Psoas muscle (tissue), 8 donors: Measurements from ENCODE around the gene MYO9B. TPM values are rescaled to one million over a fixed set of nuclear protein-coding genes. Genes with fewer than 3 reads are reported as not detected.

ENCODE experiments used
- ATAC-seq, 4 donors: fragments of 200-7000 bp; cut with Tn5 transposase; one replicate each; pipeline ENCODE4 v1.9.1; 2020; ENCODE audit warnings: moderate library complexity in 3 of 4, mild to moderate bottlenecking in 2 of 4
- DNase-seq, 2 donors: peaks; one replicate each; pipeline ENCODE4 v3.0.0-alpha.2; 2020
- H3K27ac ChIP-seq: fragments of 200-600 bp; one replicate; pipeline ENCODE4 v1.8.0; 2022
- H3K27me3 ChIP-seq, 3 donors: fragments of 200-600 bp in 1 of 3; one replicate each; pipeline versions ENCODE4 v1.6.1 to v1.8.0; 2013 to 2022; ENCODE audit warnings: low read length in 2 of 3, mild to moderate bottlenecking in 2 of 3, moderate library complexity in 1 of 3; ENCODE audit not compliant: insufficient read depth in 3 of 3
- H3K36me3 ChIP-seq, 2 donors: fragments of 200-600 bp in 1 of 2; one replicate each; pipeline versions ENCODE4 v1.6.1 to v1.8.0; 2013 to 2022; ENCODE audit warnings: low read depth in 1 of 2, mild to moderate bottlenecking in 1 of 2, moderate library complexity in 1 of 2; ENCODE audit not compliant: insufficient read depth in 1 of 2
- H3K4me1 ChIP-seq: fragments of 200-600 bp; one replicate; pipeline ENCODE4 v1.8.0; 2022
- H3K4me3 ChIP-seq: fragments of 200-600 bp; one replicate; pipeline ENCODE4 v1.8.0; 2022; ENCODE audit warnings: mild to moderate bottlenecking
- H3K9me3 ChIP-seq: fragments of 200-600 bp; one replicate; pipeline ENCODE4 v1.8.0; 2022
- WGBS, 3 donors: extraction: QIAGEN DNeasy Blood & Tissue Kit; methylation state at CpG; one replicate each; pipeline versions ENCODE4 v1.1.6 to v1.1.7; 2013; 5-methylcytosine and 5-hydroxymethylcytosine counted together
- intact Hi-C, 2 donors: fragments of 100-400 bp; cut with DNase I; formaldehyde crosslinking; loops; one replicate each; pipeline versions ENCODE4 v1.11.0 to v1.14.2; 2022
- polyA plus RNA-seq, 3 donors: library from polyadenylated mRNA; stranded (reverse); fragments of 200-250 nt; gene quantifications; one replicate each; pipeline ENCODE4 v1.2.3, GENCODE V29; 2013
- total RNA-seq, 4 donors: library from RNA; stranded (reverse); fragmentation: NEBNext Ultra II Directional in 2 of 4; extraction: Animal tissue kit (Norgen Biotek cat#: 25700) in 2 of 4; gene quantifications; one replicate each; pipeline versions ENCODE4 v1.2.1 to v1.2.4, GENCODE V29; 2021 to 2023
- TF ChIP-seq, protein P1 (sequence below): fragments of 200-600 bp; IDR thresholded peaks from one replicate; pipeline ENCODE4 v1.8.0; 2022; ENCODE audit warnings: antibody characterized with exemption
- donor health status: healthy with polysubstance abuse.
- donor health status: DM: no; HTN: no; CAD: no; lungs with moderate emphysema.
- donor health status: Bipolar disorder and iron deficiency.
- donor health status: healthy.
- donor health status: DM: yes; HTN: yes; CAD: no.
- donor health status: DM: no; HTN: no; CAD: no.
- donor health status: DM: no; HTN: no; CAD: no.
- donor health status: DM: yes; HTN: yes; CAD: no.

MYO9B gene
- total and polyA plus RNA-seq, 7 donors, result 9.0 to 23.7 (median 15.1) TPM

DNA sequence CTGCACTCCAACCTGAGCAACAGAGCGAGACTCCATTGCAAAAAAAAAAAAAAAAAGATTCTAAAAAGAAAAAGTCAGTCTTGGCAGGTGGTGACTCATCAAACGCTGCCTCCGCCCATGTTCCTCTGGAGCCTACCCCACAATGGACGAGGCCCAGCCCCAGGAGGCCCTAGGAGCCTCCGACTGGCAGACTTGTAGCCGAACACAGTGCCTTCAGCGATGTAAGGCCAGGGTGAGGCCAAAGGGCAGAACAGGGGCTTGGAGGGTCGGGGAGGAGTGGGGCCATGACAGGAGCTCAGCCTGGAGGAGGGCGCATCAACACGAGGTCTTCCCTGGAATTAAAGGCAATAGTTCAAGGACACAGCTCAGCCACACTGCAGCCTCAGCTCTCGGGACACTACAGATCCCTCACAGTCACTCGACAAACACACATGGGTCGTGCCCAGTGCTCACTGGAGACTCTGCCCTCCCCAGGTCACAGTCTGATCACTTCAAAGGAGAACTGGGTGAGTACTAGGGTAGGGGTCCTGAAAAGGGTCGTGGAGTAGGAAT lies 144.7 kb downstream of the MYO9B start:
- 41 to 44% (median 43%) methylated on average over 14 of the region's 14 CpGs for WGBS, 3 donors
- Histone ChIP-seq H3K27me3 (no peaks in the 10 kb centered on the region), H3K9me3 (no peaks in the 10 kb centered on the region), H3K36me3 (peaks cover 9 to 21% of the 10 kb centered on the region in 2 donors), H3K4me3 (no peak overlapping the region), H3K27ac (no peak overlapping the region), H3K4me1 (no peaks in the 10 kb centered on the region)
- DNase-seq (peak; percentile 49 to 69), ATAC-seq (no peak)
- TF ChIP-seq, protein P1, sequence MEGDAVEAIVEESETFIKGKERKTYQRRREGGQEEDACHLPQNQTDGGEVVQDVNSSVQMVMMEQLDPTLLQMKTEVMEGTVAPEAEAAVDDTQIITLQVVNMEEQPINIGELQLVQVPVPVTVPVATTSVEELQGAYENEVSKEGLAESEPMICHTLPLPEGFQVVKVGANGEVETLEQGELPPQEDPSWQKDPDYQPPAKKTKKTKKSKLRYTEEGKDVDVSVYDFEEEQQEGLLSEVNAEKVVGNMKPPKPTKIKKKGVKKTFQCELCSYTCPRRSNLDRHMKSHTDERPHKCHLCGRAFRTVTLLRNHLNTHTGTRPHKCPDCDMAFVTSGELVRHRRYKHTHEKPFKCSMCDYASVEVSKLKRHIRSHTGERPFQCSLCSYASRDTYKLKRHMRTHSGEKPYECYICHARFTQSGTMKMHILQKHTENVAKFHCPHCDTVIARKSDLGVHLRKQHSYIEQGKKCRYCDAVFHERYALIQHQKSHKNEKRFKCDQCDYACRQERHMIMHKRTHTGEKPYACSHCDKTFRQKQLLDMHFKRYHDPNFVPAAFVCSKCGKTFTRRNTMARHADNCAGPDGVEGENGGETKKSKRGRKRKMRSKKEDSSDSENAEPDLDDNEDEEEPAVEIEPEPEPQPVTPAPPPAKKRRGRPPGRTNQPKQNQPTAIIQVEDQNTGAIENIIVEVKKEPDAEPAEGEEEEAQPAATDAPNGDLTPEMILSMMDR, result no peak
- intact Hi-C loops, result no loop called here

DNA sequence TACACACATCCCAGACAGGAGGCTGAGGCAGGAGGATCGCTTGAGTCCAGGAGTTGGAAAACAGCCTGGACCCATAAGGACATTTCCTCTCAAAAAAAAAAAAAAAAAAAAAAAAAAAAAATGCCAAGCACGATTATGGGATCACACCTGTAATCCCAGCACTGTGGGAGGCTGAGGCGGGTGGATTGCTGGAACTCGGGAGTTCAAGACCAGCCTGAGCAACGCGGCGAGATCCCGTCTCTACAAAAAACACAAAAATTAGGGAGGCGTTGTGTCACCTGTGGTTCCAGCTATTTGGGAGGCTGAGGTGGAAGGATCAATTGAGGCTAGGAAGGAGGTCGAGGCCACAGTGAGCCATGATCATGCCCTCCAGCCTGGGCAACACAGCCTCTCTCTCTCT lies 149.5 kb downstream of the MYO9B start:
- DNase-seq (no peak), ATAC-seq (no peak)
- Histone ChIP-seq H3K36me3 (peaks cover 0 to 3% of the 10 kb centered on the region in 2 donors), H3K4me3 (peak overlapping the region; percentile 80), H3K4me1 (peaks cover 14% of the 10 kb centered on the region), H3K9me3 (no peaks in the 10 kb centered on the region), H3K27me3 (no peaks in the 10 kb centered on the region), H3K27ac (no peak overlapping the region)
- intact Hi-C loops, result no loop called here
- WGBS, 3 donors, result 84 to 90% (median 84%) methylated on average over 10 of the region's 10 CpGs
- TF ChIP-seq, protein P1, result no peak

DNA sequence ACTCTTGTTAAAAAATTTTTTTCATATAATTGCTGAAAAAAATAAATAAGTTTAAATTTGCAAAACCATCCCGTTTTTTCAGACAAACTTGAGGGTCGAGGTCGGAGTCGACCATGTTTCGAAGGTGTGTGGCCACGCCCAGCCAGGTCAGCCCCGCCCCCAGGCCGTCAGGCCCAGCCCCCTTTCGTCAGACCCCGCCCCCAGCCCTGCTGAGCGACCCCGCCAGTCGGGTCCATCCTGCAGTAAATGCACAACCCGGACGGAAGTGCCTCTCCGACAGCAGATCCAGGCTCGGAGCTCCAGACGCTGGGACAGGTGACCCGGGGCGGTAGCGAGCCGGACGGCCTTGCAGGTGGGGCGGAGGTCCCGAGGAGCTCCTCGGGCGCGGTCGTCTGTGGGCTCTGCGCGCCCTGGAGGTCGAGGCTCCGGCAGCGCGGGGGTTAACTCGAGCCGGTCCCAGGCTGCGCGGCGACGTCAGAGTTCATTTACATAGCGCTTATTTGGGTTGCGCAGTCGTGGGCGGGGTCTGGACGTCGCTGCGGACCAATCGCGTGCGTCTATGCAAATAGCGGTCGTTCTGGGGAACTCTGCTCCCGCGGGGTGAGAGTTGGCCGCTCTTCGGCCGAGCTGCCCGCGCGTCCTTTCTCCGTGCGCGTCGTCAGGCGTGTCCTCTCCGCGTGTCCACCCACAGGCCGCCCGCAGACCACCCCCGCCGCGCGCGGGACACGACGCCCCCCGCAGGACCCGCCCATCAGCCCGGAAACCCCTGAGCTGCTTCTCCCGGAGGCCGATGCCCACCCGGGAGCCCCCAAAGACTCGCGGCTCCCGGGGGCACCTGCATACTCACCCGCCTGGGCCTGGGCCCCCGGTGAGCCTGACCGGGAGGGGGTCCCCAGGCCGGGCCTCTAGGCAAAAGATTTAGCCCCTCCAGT lies 150.7 kb downstream of the MYO9B start, which contains the start of gene OCEL1:
TSS of gene OCEL1 (plus strand) at position 225 of the 932 bp plus-strand sequence. CDS start at position 247, 22 bp downstream.
- Histone ChIP-seq H3K27me3 (no peaks in the 10 kb centered on the region), H3K4me1 (peaks cover 14% of the 10 kb centered on the region), H3K4me3 (peak within 1 kb of the TSS; percentile 80), H3K9me3 (no peaks in the 10 kb centered on the region), H3K27ac (peak within 1 kb of the TSS; percentile 92), H3K36me3 (peaks cover 0 to 5% of the 10 kb centered on the region in 2 donors)
- intact Hi-C loops, result no loop called here
- WGBS, 3 donors, result 0 to 1% (median 1%) methylated on average over 73 to 90 of the region's 90 CpGs
- ATAC-seq (peak; percentile 95 to 97 (median 96)), DNase-seq (peak; percentile 99)
- TF ChIP-seq, protein P1, result no peak

DNA sequence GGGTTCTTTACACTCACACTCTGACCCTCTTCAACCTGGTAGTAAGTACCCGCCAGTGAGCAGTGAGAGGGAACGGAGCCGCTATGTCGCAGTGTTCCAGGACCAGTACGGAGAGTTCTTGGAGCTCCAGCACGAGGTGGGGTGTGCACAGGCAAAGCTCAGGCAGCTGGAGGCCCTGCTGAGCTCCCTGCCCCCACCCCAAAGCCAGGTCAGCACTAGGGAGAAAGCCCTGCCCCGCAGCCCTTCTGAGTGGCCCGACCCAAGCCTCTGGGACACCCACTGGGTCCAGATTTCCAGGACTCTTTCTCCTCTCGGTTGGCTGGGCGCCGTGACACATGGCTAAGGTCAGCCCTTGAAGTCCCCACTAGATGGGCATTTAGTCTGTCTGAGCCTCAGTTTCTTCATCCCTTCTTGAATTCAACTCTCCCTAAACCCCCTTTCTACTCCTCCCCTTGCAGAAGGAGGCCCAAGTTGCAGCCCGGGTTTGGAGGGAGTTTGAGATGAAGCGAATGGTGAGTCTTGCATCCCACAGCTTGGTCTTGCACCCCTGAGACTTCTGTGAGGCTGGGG lies 152.3 kb downstream of the MYO9B start:
- H3K36me3 ChIP-seq, result peaks cover 0 to 21% of the 10 kb centered on the region in 2 donors
- H3K4me3 ChIP-seq, result no peak overlapping the region
- H3K27me3 ChIP-seq, result no peaks in the 10 kb centered on the region
- peak overlapping the region; percentile 92 for H3K27ac ChIP-seq
- DNase-seq (peak in 1 of 2 donors; percentile 63), ATAC-seq (no peak)
- TF ChIP-seq, protein P1, result no peak
- 43 to 68% (median 59%) methylated on average over 13 of the region's 13 CpGs for WGBS, 3 donors
- no peaks in the 10 kb centered on the region for H3K9me3 ChIP-seq
- peaks cover 14% of the 10 kb centered on the region for H3K4me1 ChIP-seq
- intact Hi-C loops, result no loop called here
